Aortic smooth muscle cell (primary cell): ENCODE results near the gene RPS3. TPM values are rescaled to one million over a fixed set of nuclear protein-coding genes. Genes with fewer than 3 reads are reported as not detected.

Source experiments
- total RNA-seq: library from RNA; depleted of rRNA; stranded (reverse); fragments of >200 nt; gene quantifications from 2 replicates; pipeline ENCODE4 v1.2.3, GENCODE V29; 2014

RPS3 gene
- 1,801 and 1,812 TPM in 2 replicates for total RNA-seq

GRCh38 chr11:75399344-75400145, at the start of gene RPS3:
Gene RPS3 (plus strand): TSS chr11:75399518. CDS start chr11:75399548, 30 bp downstream.

GRCh38 chr11:75351541-75351790, 47.9 kb upstream of the RPS3 start, which contains the start of gene ARRB1:
Gene ARRB1 (minus strand): TSS chr11:75351661. CDS start chr11:75351607, 54 bp downstream.

GRCh38 chr11:75432911-75433321, 33.6 kb downstream of the RPS3 start, which contains the start of gene KLHL35:
Gene KLHL35 (minus strand): TSS chr11:75433203. CDS start chr11:75430629, 2,574 bp downstream.

Other genes with a start within 250 kb of the RPS3 start
- 0.06 and 0.13 TPM in 2 replicates for gene SLCO2B1, start 248.4 kb upstream of the RPS3 start, total RNA-seq
- gene TPBGL, start 158.7 kb upstream of the RPS3 start, total RNA-seq, result not detected in 2 replicates
- 8.6 and 15.5 TPM in 2 replicates for gene ARRB1, start 47.9 kb upstream of the RPS3 start, total RNA-seq
- 3.9 and 4.5 TPM in 2 replicates for gene KLHL35, start 33.7 kb downstream of the RPS3 start, total RNA-seq
- 4.0 and 5.5 TPM in 2 replicates for gene GDPD5, start 126.4 kb downstream of the RPS3 start, total RNA-seq
- gene SERPINH1, start 162.7 kb downstream of the RPS3 start, total RNA-seq, result 431 and 568 TPM in 2 replicates